C4-2B (cell line): ENCODE data around the gene KAZN.

Source experiments
- ZFX ChIP-seq: fragments of 450-650 bp; IDR thresholded peaks from 2 replicates; pipeline ENCODE4 v1.6.1; 2017
- TF ChIP-seq, protein P1 (sequence below): fragments of 450-650 bp; conservative IDR thresholded peaks from 2 replicates; pipeline ENCODE4 v1.5.1; 2017; ENCODE audit warnings: mild to moderate bottlenecking

- TF ChIP-seq, protein P1, sequence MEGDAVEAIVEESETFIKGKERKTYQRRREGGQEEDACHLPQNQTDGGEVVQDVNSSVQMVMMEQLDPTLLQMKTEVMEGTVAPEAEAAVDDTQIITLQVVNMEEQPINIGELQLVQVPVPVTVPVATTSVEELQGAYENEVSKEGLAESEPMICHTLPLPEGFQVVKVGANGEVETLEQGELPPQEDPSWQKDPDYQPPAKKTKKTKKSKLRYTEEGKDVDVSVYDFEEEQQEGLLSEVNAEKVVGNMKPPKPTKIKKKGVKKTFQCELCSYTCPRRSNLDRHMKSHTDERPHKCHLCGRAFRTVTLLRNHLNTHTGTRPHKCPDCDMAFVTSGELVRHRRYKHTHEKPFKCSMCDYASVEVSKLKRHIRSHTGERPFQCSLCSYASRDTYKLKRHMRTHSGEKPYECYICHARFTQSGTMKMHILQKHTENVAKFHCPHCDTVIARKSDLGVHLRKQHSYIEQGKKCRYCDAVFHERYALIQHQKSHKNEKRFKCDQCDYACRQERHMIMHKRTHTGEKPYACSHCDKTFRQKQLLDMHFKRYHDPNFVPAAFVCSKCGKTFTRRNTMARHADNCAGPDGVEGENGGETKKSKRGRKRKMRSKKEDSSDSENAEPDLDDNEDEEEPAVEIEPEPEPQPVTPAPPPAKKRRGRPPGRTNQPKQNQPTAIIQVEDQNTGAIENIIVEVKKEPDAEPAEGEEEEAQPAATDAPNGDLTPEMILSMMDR: no peak
- no peak for TF ChIP-seq ZFX
Observed at GRCh38 chr1:14746393-14746792, 147.9 kb downstream of the KAZN start.
